Measurements from ENCODE around the gene FAM169A.

GRCh38 chr5:74875994-74876791, 10.0 kb upstream of the FAM169A start:
- TF ChIP-seq RFX5 (IDR thresholded peaks at IDR 0.05; ENCODE audit: low read depth, low read length), result no peak
- TF ChIP-seq CTCF (conservative IDR thresholded peaks at IDR 0.05; ENCODE audit: low read depth, low read length), result no peak
- TF ChIP-seq POLR2A (IDR thresholded peaks at IDR 0.05; ENCODE audit: low read depth, low read length), result no peak
- no peak for TF ChIP-seq USF2 (IDR thresholded peaks at IDR 0.05; ENCODE audit: low read depth, low read length)
- no peak for TF ChIP-seq RAD21 (IDR thresholded peaks at IDR 0.05; ENCODE audit: low read length)
- no peak for TF ChIP-seq MXI1 (IDR thresholded peaks at IDR 0.05; ENCODE audit: borderline replicate concordance, low read depth, low read length)
- no peak for TF ChIP-seq RCOR1 (IDR thresholded peaks at IDR 0.05; ENCODE audit: insufficient replicate concordance, low read length)
- TF ChIP-seq CHD1 (IDR thresholded peaks at IDR 0.05; ENCODE audit: low read depth, low read length), result no peak
